EH (cell line): ENCODE measurements around the gene HOXD12.

Experiments
- DNase-seq: peaks from one replicate; pipeline ENCODE4 v3.0.0-alpha.2; 2015; ENCODE audit warnings: low read depth

HOXD12 gene

DNA sequence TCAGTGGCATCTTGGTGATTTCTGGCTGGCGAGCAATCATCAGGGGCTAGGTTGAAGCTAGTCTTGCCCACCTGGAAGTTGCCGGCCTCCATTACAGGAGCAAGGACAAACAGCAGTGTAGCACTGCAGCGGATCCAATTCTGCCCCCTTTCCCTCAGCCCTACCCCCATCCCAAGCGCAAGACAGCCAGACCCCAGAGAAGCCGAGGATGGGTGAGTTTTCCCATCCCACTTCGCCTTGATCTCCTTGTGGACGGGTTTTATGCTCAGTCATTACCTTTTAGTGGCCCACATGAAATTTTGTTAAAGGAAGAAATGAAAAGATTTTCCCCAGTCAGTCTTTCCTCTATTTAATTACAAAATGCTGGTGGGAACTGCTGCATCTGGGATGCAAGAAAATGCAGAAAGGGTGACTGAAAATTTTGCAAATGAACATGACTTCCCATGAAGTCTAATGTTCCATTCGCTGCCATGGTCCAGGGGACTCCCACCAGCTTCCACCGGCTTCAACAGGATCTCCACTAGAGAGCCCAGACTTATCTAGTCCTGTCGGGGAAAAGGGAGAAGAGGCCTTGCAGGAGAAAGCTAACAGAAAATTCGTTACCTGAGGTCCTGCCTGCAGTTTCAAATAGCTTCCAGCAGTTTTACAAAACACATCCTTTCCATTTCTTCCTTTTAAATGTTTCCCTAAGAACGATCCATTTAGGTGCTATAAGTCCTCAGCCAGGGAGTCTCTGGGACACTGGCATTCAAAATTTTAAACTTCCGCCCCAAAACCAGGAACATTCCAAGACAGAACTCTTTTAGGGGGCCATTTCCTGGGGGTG is 21.0 kb downstream of the HOXD12 start:
- DNase-seq: no peak

DNA sequence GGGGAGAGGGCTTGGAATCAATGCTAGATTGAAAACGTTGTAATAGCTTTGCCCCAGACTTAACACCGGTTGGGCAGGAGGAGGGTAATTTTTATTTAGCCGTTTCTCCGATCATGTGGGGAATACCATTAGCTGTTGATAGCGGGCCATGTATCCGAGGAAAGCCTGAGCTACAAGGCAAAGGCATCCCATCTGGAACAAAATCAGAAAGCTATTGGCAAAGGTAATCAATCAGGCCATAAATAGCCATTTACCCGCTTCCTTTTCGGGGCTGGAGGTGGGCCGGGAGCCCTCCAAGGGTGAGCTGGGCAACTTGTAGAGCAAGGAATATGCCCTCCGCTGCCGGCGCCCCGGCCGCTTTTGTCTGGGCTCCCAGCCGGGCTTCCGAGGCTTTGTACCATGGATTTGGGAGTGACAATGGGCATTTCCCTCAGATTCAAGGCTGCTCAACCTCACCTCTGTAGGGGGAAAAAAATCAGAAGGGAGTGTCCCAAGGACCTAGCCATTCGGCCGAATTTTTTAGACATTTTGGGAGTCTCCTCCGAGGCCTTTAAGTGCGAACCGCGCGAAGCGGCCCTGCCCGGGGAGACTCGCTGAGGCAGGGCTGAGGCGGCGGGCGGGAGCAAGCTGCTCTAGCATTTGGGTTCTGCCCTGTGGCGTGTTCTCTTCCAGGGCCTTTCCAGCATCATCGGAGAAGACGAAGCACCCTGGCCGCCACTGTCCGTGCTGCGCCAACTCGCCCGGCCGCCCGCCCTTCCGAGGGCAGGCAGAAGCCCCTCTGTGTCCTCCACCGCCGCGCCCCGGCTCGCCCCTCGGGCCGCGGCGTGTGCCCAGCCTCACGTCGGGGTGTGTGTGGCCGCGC is 21.8 kb downstream of the HOXD12 start:
- DNase-seq: no peak

DNA sequence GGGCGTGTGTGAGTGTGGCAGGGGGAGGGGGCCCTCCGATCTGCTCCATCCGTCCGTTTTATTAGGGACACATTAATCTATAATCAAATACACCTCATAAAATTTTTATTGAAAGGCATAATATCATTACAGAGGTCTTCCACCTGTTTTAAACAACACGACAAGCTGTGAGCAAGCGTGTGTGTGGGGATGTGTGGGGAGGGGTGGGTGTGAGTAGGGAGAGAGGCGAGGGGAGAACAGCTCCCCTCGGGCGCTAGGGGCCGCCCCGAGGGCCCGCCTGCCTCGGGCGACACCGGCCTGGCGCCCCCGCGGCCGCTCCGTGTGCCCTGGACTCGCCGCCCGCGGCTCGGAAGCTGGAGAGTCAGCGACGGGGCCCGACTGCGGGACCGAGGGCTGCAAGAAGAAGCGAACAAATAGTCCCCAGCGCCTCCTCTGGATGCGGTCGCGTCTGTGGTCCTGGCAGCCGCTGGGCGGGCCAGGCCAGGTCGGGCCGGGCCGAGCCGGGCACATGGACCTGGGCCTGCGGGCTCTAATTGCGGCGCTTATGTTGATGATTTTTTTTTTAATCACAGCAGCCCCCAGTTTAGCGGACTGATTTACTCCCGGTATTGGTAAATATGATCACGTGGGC is 22.6 kb downstream of the HOXD12 start:
- no peak for DNase-seq

DNA sequence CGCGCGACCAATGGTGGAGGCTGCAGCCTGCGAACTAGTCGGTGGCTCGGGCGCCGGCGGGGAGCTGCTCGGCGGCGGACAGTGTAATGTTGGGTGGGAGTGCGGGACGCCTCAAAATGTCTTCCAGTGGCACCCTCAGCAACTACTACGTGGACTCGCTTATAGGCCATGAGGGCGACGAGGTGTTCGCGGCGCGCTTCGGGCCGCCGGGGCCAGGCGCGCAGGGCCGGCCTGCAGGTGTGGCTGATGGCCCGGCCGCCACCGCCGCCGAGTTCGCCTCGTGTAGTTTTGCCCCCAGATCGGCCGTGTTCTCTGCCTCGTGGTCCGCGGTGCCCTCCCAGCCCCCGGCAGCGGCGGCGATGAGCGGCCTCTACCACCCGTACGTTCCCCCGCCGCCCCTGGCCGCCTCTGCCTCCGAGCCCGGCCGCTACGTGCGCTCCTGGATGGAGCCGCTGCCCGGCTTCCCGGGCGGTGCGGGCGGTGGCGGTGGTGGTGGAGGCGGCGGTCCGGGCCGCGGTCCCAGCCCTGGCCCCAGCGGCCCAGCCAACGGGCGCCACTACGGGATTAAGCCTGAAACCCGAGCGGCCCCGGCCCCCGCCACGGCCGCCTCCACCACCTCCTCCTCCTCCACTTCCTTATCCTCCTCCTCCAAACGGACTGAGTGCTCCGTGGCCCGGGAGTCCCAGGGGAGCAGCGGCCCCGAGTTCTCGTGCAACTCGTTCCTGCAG is 23.3 kb downstream of the HOXD12 start, which contains the start of gene HOXD9:
TSS of gene HOXD9 (plus strand) at position 37 of the 728 bp plus-strand sequence. CDS start at position 87, 50 bp downstream.
- DNase-seq: peak; percentile 34

DNA sequence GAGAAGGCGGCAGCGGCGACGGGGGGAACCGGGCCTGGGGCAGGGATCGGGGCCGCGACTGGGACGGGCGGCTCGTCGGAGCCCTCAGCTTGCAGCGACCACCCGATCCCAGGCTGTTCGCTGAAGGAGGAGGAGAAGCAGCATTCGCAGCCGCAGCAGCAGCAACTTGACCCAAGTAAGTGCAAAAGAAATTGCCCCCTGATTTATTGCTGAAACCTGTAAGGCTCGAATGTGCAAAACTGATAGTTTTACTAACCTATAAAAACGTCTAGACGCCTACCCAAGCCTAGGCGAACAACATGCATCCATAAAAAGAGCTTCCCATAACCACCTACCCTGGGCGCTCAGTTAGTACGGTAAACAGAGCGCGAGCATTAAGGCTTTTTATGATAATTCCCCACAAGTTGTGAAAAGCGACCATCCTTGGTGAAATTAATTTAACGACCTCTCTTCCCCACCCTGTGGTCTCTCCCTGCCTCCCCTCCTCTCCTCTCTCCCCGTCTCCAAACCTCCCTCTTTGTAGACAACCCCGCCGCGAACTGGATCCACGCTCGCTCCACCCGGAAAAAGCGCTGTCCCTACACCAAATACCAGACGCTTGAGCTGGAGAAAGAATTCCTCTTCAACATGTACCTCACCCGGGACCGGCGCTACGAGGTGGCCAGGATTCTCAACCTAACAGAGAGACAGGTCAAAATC is 24.0 kb downstream of the HOXD12 start:
- no peak for DNase-seq

DNA sequence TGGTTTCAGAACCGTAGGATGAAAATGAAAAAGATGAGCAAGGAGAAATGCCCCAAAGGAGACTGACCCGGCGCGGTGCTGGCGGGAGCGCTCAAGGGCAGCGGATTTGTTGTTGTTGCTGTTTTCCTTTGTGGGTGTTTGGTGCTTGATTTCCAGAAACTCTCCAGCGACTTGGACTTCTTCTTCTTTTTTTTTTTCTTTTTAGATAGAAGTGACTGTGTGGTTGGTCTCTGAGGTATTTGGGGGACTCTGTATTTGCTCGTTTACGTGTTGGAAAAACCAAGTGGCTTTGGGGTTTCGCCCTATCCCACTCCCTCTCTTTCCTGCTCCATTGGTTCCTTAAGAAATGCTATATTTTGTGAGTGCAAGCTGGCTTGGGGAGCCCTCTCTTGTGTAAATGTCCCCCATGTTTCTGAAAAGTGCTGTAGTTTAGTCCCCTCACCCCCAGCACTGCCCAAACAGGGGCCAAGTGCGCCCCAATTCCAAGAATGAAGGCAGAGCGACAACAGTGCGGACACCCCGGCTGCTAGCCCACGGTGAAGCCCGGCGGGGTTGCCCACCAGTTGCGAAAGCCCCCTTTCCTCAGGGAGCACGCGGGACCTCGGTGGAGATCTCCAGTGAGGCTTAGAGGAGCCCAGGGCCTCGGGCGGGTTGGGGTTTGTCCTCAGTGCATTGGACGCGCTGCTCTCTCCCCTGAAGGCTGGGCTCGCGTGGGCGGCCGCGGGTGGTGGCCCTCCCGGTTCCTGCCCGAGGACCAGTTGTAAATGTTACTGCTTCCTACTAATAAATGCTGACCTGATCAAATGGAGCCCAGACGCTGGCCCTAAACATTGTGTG is 24.7 kb downstream of the HOXD12 start:
- DNase-seq: no peak

DNA sequence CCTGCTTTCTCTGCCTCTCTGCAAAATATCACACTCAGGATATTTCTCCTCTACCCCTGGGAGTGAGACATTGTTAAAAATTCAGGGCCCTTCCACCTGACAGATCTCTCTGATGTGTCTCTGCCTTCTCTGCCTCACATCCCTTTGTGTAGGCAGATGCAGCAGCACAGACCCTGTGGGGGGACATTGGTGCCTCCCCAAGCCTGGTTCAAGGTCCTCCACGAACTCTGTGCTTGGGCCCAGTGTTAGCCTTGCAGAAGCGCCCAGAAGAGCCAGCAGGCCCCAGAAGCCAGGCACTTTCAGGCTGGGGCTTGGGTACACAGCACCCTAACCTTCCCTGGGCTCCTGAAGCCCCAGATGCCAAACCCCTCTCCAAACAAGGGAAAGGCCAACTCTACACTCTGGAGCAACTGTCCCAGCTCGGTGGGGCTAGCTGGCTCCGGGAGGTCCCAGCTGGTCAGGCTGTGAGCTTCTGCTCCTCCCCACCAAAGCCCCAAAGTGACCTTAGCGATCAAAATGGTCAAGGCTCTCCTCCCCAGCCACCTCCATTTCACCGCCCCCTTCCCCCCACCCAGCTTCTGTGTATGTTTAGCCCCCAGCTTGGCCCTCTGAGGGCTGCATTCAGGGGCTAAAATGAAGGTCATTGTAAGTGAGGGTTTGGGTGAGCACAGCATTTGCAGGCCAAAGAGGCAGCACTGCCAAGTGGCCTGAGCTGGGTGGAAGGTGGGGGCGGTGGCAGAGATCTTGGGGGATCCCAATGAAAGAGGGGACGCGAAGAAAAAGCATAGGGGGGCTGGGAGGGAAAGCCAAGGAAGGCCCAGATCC is 25.6 kb downstream of the HOXD12 start:
- DNase-seq: no peak

DNA sequence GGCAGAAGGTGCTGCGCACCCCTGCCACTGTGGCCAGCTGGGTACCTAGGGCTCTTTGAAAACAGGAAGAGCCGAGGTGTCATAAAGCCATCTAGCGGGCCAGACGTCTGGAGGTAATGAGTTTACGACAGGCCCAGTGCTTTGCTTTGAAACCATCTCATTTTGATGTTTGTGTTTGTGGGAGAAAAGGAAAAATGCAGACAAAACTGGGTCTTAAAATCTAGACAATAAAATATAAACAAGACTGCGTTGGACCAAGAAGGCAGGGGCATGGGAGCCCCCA is 26.1 kb downstream of the HOXD12 start:
- DNase-seq: no peak

DNA sequence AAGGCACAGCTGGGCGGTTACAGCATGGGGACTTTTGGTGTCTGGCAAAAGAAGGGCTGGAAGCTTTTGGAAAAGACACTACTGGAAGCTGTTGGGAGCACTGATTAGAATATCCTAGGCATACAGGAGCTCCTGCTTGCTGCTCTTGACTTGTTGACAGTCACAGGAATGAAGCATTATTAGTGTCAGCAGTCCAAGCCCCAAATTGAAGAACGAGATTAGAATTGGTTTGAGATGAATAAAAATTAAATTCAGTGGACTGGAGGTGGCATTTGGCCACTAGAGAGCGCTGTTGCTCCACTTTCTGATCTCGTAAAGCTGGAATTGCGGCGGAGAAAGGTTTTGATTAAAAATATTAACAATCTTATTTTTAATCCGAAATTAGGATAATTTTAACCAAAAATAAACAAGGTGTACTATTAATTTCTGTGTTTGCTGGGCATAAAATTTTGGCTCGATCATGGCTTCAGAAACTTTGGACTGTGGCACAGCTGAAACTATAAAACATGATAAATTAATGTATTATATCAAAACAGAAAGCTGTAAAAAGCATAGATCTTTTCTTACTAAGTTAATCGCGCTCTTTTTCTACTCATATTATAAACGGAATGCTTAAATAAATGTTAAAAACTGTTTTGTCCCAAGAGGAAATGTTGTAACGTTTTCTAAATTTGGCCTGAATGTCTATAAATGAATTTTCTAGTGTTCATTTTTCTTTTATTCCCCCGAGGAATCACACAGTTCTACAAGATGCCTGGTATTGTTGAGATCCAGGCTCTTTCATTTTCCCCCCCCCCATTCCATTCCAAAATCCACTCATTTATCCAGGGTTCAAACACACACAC is 27.6 kb downstream of the HOXD12 start:
- peak; percentile 57 for DNase-seq

DNA sequence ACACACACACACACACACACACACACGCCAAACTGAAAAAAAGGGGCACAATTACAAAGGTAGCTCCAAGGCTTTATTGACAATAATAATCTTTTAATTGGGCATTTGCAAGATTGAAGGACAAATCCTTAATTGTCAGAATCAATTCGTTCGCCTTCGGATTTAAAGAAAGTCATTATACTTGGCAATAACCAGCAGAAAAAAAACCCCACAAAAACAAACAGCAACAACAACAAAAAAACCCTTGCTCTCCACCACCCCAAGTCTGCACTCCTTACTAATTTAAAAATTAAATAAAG is 28.1 kb downstream of the HOXD12 start:
- DNase-seq: no peak

DNA sequence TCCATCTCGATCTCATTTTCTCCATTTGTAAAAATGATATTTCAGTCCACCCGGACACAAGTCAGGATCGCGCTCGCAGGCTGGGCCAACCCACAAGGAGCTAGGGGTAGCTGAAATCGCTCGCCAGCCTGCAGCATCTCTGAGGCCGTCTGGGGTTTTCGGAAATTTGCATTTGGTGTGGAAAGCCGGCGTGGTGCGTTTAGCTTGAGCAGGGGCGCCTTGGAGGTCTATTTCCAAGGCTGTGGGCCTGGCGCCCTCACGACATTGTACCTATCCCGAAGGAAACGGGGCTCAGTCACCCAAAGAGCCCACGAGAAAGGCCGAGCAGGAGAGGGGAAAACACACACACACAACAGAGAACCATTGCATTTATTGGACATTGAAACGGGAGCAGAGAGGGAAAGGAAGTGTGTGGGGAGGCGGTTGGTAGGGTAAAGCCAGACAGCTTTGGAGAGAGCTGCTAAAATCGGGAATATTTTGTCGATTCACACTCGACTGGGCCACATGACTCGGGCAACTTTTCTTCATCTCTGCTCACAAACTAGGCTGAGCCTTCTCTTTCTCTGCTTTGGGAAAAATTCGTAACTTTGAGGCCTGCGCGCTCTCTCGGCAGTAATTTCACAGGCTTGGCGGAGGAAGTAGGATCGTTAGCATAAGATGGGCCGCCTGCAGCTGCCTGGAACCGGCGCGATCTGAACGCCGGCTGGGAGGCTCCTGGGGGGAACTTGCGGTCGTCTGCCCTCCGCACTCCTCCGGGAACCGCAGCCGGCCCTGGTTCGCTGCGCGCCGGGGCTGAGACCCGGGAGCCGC is 28.8 kb downstream of the HOXD12 start:
- no peak for DNase-seq

DNA sequence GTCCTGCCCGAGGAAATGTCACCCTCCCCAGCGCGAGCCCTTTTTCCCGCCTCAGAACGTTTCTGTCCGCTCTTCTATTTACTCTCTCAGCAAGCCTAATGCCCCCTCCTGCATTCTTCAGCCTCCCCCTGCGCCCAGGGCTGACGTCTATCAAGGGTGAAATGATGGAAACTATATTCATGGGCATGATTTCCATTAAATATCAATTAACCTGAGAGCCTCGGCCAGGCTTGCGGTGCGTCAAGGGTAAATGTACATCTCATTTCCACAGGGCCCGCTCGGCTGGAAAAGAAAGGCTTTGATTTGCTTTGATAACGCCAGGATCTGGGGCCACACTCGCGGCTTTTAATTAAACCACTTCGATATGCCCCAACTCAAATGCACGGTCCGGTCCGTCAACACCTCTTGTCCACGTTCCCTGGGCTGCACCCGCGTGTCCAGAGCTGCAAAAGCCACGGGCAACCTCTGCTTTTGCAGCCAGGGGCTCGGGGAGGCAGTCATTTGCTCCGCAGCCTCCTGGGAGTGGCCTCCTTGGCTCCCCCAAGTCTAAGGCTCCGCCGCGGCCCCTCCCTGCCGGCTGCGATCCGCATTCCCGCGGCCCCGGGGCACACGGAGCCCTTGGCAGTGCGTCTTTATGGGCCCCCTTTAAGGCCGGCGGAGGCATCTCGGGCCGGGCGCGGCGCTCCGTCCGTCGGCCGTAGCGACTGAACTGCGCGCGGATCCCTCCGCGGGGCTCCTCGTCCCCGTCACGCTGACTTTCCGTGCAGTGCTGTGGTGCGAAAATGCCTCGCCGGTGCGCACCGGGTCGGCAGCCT is 29.6 kb downstream of the HOXD12 start, which contains the start of gene HOXD8:
TSS of gene HOXD8 (plus strand) at position 724 of the 815 bp plus-strand sequence. CDS start 662 bp downstream, outside the sequence.
- peak; percentile 64 for DNase-seq

DNA sequence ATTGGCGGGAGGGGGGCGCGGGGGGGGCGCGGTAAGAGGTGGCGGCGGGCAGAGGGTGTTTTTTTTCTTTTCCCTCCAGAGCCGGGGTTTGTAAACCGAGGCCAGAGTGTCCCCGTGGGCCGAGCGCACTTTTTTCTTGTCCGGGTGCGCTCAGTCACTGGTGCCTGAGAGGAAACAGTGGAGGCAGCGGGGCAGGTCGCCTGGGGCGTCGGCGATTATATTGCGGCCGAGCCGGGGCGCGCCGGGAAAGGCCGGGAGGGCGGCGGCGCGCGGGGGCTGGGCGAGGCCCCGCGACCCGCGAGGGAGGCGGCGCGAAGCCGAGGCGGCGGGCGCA is 30.2 kb downstream of the HOXD12 start:
- no peak for DNase-seq

DNA sequence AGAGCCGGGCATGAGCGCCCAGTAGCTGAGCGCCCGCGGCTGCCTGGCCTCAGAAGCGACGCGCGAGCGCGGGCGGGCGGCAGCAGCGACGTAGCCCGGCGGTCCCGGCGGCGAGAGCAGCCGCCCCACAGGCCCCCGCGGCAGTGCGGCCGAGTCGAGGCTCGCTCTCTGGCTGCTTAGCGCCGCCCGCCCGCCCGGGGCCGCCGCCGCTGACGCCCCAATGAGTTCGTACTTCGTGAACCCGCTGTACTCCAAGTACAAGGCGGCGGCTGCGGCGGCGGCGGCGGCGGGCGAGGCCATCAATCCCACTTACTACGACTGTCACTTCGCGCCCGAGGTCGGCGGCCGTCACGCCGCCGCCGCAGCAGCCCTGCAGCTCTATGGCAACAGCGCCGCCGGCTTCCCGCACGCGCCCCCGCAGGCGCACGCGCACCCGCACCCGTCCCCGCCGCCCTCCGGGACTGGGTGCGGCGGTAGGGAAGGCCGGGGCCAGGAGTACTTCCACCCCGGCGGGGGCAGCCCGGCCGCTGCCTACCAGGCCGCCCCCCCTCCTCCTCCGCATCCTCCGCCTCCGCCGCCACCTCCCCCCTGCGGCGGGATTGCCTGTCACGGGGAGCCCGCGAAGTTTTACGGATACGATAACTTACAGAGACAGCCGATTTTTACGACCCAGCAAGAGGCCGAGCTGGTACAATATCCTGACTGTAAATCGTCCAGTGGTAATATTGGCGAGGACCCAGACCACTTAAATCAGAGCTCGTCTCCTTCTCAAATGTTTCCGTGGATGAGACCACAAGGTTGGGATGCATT is 30.8 kb downstream of the HOXD12 start:
- DNase-seq: peak; percentile 43

DNA sequence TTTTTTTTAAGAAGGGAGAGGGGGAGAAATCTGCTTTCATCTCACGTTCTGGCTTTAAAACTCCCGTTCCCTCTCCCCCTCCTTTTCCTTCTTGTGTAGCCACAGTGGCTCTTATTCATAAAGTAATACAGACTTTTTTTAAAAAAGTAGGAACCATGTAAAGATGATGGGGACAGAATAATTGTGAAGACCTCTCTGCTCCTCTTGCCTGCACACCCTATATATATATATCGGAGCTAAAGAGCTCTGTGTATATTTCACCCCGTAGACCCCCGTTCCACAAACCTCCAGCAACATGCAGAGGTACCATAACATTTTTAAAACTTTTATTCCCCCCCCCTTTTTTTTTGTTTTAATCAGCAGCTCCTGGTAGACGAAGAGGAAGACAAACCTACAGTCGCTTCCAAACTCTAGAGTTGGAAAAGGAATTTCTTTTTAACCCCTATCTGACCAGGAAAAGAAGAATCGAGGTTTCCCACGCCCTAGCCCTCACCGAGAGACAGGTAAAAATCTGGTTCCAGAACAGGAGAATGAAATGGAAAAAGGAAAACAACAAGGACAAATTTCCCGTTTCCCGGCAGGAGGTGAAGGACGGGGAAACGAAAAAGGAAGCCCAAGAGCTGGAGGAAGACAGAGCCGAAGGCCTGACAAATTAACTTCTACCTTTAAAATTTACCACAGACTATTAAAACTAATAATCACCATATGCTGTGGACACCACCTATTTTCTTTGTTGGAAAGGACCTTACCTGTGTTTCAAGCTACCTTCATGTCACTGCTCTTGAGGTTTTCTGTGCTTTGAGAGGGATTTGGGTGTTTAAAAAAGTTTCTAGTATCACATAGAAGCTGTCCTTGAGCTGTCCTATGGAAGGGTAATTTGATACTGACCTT is 31.6 kb downstream of the HOXD12 start:
- no peak for DNase-seq

DNA sequence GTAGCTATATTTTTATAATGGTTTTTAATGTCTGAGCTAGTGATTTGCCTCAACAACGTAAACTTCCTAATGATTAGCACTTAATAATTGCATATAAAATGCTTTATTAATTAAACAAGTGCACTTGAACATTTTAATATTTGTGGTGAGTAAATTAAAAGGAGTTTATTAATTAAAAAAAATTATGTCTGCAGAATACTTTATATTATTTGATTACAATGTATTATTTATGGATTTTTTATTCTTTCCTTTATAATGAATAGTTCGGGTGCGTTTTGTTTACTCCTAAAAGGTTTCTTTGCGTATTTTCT is 32.2 kb downstream of the HOXD12 start:
- no peak for DNase-seq
